SK-N-MC (cell line): ENCODE data around the gene TRIM6.

Source experiments
- EZH2 ChIP-seq: fragments of 200-600 bp; sonication (generic); IDR thresholded peaks from one replicate; pipeline ENCODE4 v1.6.1; 2017; ENCODE audit warnings: antibody characterized with exemption
- POLR2AphosphoS5 ChIP-seq: IDR thresholded peaks from 2 replicates; pipeline ENCODE4 v1.6.1; 2012; ENCODE audit warnings: mild to moderate bottlenecking, low read depth, low read length, borderline replicate concordance

DNA sequence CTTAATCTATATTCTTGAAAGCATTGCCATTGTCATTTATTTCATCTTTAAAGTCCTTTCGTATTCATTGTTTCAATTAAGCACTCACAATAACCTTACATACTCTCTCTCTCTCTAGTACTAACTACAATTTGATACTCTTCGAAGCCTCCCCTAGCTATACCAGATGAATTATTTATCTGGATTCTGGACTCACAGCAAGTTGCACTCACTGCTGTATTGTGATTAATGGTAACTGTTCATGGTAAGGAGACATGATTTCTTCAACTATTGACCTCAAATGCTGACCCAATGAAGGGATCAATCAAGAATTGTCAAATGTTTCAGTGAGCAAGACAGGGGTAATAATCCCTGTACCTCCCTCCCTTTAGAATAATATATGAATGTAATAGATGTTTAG is 21.8 kb upstream of the TRIM6 start:
- TF ChIP-seq EZH2 (no peak), POLR2AphosphoS5 (no peak)
